AG10803 (cell line): ENCODE measurements around the gene CMIP.

Experiments
- DNase-seq: peaks from one replicate; pipeline ENCODE4 v3.0.0; 2010; ENCODE audit warnings: low read depth
- H3K4me3 ChIP-seq: 2 replicates; pipeline ENCODE4 v1.5.1; 2011; ENCODE audit warnings: mild to moderate bottlenecking, low read length, control low read depth
- TF ChIP-seq, protein P1 (sequence below): conservative IDR thresholded peaks from 2 replicates; pipeline ENCODE4 v1.5.1; 2011; ENCODE audit warnings: mild to moderate bottlenecking, low read length, control low read depth, inconsistent platforms

The CMIP gene

DNA sequence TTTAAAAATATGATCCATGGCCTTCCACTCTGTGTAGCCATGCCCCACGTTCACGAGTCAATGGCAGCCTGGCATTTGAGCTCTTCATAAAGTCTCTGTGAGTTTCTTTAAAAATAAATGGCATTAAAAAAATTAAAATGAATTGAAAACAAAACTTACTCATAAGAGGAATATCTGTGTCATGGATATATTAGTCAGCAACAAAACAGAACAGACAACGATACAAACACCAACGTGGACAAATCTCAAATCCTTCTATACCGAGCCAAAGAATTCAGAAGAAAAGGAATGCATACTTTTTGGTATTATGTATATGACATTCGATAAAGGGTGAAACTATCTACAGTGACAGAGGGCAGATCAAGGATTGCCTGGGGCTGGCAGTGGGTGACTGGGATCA lies 8.2 kb upstream of the CMIP start:
- DNase-seq, result no peak
- TF ChIP-seq, protein P1, sequence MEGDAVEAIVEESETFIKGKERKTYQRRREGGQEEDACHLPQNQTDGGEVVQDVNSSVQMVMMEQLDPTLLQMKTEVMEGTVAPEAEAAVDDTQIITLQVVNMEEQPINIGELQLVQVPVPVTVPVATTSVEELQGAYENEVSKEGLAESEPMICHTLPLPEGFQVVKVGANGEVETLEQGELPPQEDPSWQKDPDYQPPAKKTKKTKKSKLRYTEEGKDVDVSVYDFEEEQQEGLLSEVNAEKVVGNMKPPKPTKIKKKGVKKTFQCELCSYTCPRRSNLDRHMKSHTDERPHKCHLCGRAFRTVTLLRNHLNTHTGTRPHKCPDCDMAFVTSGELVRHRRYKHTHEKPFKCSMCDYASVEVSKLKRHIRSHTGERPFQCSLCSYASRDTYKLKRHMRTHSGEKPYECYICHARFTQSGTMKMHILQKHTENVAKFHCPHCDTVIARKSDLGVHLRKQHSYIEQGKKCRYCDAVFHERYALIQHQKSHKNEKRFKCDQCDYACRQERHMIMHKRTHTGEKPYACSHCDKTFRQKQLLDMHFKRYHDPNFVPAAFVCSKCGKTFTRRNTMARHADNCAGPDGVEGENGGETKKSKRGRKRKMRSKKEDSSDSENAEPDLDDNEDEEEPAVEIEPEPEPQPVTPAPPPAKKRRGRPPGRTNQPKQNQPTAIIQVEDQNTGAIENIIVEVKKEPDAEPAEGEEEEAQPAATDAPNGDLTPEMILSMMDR, result no peak
- no peak overlapping the region for H3K4me3 ChIP-seq

DNA sequence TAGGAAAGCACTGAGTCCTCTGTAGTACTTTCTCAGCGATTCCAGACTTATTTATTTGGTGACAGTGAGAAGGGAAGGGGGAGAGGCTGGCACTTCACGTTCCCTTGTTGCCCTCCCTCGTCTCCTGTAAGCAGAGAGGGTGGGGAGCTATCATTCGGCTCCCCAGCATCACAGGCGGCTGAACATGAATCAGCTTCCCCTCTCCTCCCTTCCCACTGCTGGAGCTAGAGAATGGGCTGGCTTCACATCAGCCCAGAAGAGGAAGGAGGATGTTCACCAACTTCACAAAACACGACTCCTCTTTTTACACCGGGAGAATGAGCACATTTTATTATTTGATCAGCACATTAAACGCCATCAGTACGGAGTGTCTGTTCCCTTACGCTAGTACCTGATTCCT lies 6.7 kb upstream of the CMIP start:
- no peak overlapping the region for H3K4me3 ChIP-seq
- TF ChIP-seq, protein P1, result no peak
- no peak for DNase-seq

DNA sequence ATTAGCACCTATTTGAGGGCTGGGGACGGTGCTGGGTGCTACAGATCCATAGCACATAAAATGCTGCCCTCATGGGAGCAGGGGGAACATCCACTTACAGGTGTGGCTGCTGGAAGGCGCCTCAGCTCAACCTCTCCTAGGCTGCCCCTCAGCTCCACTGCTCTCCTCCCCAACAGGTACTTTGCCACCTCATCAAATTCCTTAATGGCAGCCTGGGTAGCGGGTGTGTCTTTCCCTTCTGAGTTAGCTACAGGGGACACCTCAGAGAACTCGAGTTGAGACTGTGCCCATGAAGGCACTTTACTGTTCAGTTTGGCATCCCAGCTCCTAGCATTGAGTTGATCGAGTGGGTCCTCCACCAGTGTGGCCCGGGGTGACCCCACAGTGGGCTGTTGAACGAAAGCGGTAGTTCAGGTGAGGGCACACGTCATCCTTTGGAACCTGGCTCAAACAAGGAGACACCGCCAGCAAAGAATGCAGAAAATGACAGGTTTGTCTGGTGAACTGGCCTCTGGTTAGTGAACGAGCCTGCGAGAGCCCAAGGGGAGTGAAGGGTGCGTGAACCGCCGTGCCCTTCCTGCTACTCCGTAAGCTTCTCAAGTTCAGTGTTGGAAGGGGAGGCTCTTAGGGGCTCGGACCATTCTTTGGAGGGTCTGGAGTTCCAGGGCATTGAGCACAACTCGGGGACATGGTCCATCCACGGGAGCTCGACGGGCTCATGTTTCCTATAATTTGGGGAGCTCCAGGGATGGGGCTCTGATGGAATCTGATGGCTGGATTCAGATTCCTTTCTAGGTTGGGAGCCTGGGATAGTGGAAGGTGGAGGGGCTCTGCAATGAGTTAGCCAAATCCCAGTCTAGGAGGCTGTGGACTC lies 3.5 kb upstream of the CMIP start:
- TF ChIP-seq, protein P1, result no peak
- no peak overlapping the region for H3K4me3 ChIP-seq
- DNase-seq, result no peak

DNA sequence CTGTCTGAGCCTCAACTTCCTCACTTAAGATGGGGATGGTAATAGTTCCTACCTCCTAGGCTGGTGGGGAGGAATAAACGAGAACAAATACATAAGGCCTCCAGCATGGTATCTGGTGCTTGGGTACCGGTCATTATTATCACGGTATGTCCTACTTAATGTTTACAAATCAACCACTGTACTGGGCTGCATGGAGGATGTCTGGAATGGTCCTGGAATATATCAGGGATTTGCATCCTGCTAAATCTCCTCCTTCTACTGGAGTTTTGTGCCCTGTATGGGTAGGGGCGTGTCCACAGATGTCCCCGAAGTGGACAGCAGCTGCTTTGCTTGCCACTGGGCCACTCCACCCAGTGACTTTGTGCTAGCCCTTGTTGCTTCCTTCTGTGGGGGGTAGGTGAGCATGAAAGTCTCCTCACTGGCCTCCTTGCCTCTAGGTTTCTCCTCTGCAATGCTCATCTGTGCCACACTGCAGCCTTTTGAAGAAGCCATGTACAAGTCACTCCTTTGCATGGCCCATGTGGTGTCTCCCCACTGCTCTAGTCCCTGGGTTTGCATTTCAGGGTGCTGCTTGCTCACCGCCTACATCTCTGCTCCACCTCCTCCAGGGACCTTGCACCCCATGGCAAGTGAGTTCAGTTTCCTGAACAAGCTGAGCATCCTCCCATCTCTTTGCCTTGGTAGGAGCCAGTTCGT lies 2.2 kb upstream of the CMIP start:
- no peak for DNase-seq
- H3K4me3 ChIP-seq, result no peak overlapping the region
- TF ChIP-seq, protein P1, result no peak

DNA sequence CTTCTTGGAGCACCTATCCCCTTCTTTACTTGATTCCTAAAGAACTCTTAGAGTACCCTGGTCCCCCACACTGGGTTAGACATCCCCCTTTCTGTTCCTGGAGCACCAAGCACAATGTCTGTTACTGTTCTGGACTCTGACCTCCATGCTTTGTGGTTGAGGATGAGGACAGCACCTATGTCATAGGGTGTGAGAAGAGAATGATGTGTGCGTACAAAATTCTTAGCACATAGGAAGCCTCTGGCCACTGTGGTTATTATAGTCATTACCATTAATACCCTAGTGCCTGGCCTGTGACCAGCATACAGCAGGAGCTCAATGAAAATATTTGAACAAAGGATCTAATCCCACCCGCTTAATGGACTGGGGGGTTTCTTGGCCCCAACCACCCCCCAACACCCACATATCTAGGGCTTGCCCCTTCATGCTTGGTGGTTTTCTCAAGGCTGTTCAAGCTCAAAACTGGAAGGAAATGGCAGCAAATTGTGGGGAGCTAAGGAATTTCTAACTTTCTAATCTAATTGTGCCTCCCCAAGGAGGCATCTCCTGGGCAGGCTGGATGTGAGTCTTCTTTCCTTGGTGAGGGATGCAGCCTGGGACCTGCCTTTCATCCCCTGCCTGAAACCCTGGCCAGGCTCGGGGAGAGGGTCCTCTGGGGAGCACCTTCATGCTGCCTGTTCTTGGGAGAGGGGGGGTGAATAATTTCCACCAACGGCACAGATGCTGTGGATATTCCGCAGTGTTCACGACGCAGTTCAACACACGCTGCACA lies 1.5 kb upstream of the CMIP start:
- no peak for DNase-seq
- no peak overlapping the region for H3K4me3 ChIP-seq
- TF ChIP-seq, protein P1, result no peak

DNA sequence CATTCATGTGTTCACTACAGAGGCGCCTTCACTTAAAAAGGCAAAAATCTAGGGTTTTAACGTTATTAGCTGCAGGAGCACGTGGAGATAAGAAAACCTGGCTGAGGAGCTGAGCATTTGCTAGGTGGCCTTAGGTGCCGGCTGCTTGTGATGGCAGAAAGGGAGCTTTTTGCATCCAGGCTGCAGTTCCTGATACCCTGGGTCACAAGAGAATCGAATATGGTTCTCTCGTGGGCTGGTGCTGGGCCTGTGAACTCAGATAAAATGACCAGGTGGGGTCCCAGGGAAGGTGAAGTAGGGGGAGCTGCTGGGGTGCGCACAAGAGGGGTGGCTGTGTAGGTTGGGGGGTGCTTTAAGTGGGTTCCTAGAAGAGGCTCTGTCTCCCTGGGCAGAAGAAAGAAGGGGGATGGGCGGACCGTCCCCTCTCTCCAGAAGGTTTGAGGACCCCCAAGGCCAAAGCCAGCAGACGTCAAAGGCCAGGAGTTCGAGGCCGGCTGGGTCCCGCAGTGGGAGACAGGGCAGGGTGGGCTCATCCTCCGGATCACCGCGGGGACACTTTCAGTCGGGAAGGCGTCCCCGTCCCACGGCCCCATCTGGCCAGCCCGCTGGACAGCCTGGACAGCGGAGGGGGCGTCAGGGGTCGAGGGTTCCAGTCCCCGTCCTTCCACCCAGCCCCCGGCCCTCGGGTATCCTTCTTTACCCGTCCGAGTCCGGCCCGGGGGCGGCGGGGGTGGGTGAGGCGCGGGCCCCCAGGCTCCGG lies 740 bp upstream of the CMIP start:
- DNase-seq, result no peak
- TF ChIP-seq, protein P1, result no peak
- H3K4me3 ChIP-seq, result peak overlapping the region; percentile 63
